ENCODE data around the gene POLD2. TPM values are rescaled to one million over a fixed set of nuclear protein-coding genes. Genes with fewer than 3 reads are reported as not detected.

The POLD2 gene
- total RNA-seq, 1 experiment from 2014 or later, result 154 TPM

DNA sequence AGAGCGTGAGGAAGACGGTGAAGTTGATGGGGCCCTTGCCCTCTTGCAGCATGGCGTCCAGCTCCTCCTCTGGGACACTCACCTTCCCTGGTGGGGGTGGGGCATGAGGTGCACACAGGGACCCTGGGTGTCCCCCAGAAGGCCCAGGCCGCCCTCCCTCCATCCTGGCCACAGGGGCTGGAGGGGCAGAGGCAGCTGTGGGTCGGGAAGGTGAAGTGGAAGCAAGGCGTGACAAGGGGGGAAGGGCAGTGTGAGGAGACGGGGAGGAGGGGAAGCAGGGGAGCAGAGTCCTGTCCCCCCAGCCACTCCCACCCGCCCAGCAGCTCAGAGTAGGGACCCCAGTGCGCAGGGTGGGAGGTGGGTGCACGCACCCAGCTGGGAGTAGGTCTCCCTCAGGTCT is 17.0 kb upstream of the POLD2 start:
- no peak for ATAC-seq
- Mint-ChIP-seq H3K27me3 (ENCODE audit: low read depth) (peaks cover 23% of the 10 kb centered on the region), H3K4me3 (no peak overlapping the region), H3K36me3 (no peaks in the 10 kb centered on the region), H3K4me1 (peaks cover 4% of the 10 kb centered on the region), H3K27ac (no peak overlapping the region), H3K9me3 (no peaks in the 10 kb centered on the region)
- no peak for DNase-seq (ENCODE audit: low spot score)
- POLR2A ChIA-PET, result no interaction called here
- CTCF ChIA-PET, result interaction anchor here (0.7 to 0.9 kb wide), 2 partner anchors 9 to 74 kb away, joined by 3 to 5 read pairs; no protein-coding TSS in a partner anchor
- TF ChIP-seq, protein P1, sequence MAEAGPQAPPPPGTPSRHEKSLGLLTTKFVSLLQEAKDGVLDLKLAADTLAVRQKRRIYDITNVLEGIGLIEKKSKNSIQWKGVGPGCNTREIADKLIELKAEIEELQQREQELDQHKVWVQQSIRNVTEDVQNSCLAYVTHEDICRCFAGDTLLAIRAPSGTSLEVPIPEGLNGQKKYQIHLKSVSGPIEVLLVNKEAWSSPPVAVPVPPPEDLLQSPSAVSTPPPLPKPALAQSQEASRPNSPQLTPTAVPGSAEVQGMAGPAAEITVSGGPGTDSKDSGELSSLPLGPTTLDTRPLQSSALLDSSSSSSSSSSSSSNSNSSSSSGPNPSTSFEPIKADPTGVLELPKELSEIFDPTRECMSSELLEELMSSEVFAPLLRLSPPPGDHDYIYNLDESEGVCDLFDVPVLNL (CRISPR knock-in tag; IDR thresholded peaks at IDR 0.05; ENCODE audit: borderline replicate concordance, low read depth), result no peak

DNA sequence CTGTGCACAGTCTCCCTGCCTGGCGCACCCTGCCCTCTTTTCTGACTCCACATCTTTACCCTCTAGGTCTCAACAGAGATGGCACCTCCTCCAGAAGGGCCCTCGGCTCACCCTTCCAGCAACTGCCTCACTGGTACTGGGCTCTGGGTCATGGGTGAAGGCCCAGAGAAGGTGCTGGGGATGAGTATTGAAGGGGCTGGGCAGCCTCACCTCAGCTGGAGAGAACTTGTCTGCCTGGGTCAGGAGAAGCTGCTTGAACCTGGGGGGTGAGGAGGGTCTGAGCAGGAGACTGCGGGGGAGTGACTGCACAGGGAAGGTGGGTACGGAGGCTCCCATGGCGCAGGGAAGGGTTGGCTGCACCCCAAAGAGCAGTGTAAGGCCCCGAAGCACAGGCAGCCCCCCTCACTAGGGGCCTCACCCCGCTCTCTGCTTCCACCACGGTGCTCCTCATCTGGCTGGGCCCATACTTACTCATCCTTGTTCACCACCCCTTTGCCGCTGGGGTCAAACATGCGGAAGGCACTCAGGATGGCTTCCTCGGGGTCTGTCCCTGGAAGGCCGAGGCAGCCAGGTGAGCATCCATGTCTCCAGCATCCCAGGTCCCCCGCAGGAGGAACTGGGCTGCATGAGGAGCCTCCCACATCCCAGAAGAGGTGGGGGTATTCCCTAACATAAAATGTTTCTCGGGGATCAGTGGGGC is 16.1 kb upstream of the POLD2 start:
- Mint-ChIP-seq H3K4me1 (no peaks in the 10 kb centered on the region), H3K4me3 (no peak overlapping the region), H3K27ac (no peak overlapping the region), H3K9me3 (no peaks in the 10 kb centered on the region), H3K27me3 (ENCODE audit: low read depth) (peaks cover 17% of the 10 kb centered on the region), H3K36me3 (no peaks in the 10 kb centered on the region)
- no peak for DNase-seq (ENCODE audit: low spot score)
- ChIA-PET POLR2A (no interaction called here), CTCF (interaction anchor here (0.9 kb wide), 1 partner anchor 75 kb away, joined by 3 read pairs; no protein-coding TSS in a partner anchor)
- no peak for ATAC-seq
- TF ChIP-seq, protein P2, sequence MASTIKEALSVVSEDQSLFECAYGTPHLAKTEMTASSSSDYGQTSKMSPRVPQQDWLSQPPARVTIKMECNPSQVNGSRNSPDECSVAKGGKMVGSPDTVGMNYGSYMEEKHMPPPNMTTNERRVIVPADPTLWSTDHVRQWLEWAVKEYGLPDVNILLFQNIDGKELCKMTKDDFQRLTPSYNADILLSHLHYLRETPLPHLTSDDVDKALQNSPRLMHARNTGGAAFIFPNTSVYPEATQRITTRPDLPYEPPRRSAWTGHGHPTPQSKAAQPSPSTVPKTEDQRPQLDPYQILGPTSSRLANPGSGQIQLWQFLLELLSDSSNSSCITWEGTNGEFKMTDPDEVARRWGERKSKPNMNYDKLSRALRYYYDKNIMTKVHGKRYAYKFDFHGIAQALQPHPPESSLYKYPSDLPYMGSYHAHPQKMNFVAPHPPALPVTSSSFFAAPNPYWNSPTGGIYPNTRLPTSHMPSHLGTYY (CRISPR knock-in tag; IDR thresholded peaks at IDR 0.05), result no peak

DNA sequence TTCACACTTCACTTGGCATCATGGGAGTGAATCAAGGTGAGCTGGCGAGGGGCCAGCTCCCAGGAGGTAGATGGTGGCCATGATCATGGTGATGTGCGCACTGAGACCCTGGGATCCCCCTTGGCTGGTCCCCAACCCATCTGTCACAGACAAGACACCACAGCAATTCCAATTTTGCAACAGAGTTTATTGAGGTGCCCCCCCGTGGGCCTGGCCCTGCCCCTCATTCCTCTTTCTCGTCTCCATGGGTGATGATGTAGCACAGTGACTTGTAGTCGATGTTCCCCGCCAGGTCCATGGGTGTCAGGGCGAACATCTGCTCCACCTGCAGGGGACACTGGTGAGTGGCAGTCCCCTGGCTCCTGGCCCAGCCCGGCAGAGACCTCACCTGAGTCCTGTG is 15.3 kb upstream of the POLD2 start:
- no peaks in the 10 kb centered on the region for H3K4me1 Mint-ChIP-seq
- H3K4me3 Mint-ChIP-seq, result no peak overlapping the region
- H3K27me3 Mint-ChIP-seq (ENCODE audit: low read depth), result peaks cover 17% of the 10 kb centered on the region
- CTCF ChIA-PET, result interaction anchor here (1.6 kb wide), 1 partner anchor 15 kb away, joined by 5 read pairs; no protein-coding TSS in a partner anchor
- H3K36me3 Mint-ChIP-seq, result no peaks in the 10 kb centered on the region
- H3K9me3 Mint-ChIP-seq, result no peaks in the 10 kb centered on the region
- DNase-seq (ENCODE audit: low spot score) (no peak), ATAC-seq (peak; percentile 58)
- POLR2A ChIA-PET, result no interaction called here
- no peak overlapping the region for H3K27ac Mint-ChIP-seq
- TF ChIP-seq, protein P3, sequence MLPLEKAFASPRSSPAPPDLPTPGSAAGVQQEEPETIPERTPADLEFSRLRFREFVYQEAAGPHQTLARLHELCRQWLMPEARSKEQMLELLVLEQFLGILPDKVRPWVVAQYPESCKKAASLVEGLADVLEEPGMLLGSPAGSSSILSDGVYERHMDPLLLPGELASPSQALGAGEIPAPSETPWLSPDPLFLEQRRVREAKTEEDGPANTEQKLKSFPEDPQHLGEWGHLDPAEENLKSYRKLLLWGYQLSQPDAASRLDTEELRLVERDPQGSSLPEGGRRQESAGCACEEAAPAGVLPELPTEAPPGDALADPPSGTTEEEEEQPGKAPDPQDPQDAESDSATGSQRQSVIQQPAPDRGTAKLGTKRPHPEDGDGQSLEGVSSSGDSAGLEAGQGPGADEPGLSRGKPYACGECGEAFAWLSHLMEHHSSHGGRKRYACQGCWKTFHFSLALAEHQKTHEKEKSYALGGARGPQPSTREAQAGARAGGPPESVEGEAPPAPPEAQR (CRISPR knock-in tag; IDR thresholded peaks at IDR 0.05), result no peak
- TF ChIP-seq KAT7 (CRISPR knock-in tag; IDR thresholded peaks at IDR 0.05; ENCODE audit: borderline replicate concordance), result no peak
- TF ChIP-seq RORB (CRISPR knock-in tag; IDR thresholded peaks at IDR 0.05), result no peak
- no peak for TF ChIP-seq ZNF416 (CRISPR knock-in tag; IDR thresholded peaks at IDR 0.05)
- TF ChIP-seq, protein P4, sequence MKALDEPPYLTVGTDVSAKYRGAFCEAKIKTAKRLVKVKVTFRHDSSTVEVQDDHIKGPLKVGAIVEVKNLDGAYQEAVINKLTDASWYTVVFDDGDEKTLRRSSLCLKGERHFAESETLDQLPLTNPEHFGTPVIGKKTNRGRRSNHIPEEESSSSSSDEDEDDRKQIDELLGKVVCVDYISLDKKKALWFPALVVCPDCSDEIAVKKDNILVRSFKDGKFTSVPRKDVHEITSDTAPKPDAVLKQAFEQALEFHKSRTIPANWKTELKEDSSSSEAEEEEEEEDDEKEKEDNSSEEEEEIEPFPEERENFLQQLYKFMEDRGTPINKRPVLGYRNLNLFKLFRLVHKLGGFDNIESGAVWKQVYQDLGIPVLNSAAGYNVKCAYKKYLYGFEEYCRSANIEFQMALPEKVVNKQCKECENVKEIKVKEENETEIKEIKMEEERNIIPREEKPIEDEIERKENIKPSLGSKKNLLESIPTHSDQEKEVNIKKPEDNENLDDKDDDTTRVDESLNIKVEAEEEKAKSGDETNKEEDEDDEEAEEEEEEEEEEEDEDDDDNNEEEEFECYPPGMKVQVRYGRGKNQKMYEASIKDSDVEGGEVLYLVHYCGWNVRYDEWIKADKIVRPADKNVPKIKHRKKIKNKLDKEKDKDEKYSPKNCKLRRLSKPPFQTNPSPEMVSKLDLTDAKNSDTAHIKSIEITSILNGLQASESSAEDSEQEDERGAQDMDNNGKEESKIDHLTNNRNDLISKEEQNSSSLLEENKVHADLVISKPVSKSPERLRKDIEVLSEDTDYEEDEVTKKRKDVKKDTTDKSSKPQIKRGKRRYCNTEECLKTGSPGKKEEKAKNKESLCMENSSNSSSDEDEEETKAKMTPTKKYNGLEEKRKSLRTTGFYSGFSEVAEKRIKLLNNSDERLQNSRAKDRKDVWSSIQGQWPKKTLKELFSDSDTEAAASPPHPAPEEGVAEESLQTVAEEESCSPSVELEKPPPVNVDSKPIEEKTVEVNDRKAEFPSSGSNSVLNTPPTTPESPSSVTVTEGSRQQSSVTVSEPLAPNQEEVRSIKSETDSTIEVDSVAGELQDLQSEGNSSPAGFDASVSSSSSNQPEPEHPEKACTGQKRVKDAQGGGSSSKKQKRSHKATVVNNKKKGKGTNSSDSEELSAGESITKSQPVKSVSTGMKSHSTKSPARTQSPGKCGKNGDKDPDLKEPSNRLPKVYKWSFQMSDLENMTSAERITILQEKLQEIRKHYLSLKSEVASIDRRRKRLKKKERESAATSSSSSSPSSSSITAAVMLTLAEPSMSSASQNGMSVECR (CRISPR knock-in tag; IDR thresholded peaks at IDR 0.05; ENCODE audit: borderline replicate concordance), result no peak
- TF ChIP-seq, protein P5, sequence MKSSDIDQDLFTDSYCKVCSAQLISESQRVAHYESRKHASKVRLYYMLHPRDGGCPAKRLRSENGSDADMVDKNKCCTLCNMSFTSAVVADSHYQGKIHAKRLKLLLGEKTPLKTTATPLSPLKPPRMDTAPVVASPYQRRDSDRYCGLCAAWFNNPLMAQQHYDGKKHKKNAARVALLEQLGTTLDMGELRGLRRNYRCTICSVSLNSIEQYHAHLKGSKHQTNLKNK (CRISPR knock-in tag; IDR thresholded peaks at IDR 0.05), result no peak
- no peak for TF ChIP-seq FOXJ3 (CRISPR knock-in tag; IDR thresholded peaks at IDR 0.05; ENCODE audit: borderline replicate concordance)
- no peak for TF ChIP-seq ZNF317 (CRISPR knock-in tag; IDR thresholded peaks at IDR 0.05; ENCODE audit: borderline replicate concordance, low read depth)
- no peak for TF ChIP-seq TEAD4 (CRISPR knock-in tag; IDR thresholded peaks at IDR 0.05)
- no peak for TF ChIP-seq ZNF423 (CRISPR knock-in tag; IDR thresholded peaks at IDR 0.05)
- no peak for TF ChIP-seq ZBTB21 (CRISPR knock-in tag; IDR thresholded peaks at IDR 0.05; ENCODE audit: borderline replicate concordance)
- TF ChIP-seq, protein P6, sequence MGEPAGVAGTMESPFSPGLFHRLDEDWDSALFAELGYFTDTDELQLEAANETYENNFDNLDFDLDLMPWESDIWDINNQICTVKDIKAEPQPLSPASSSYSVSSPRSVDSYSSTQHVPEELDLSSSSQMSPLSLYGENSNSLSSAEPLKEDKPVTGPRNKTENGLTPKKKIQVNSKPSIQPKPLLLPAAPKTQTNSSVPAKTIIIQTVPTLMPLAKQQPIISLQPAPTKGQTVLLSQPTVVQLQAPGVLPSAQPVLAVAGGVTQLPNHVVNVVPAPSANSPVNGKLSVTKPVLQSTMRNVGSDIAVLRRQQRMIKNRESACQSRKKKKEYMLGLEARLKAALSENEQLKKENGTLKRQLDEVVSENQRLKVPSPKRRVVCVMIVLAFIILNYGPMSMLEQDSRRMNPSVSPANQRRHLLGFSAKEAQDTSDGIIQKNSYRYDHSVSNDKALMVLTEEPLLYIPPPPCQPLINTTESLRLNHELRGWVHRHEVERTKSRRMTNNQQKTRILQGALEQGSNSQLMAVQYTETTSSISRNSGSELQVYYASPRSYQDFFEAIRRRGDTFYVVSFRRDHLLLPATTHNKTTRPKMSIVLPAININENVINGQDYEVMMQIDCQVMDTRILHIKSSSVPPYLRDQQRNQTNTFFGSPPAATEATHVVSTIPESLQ (CRISPR knock-in tag; IDR thresholded peaks at IDR 0.05), result no peak
- TF ChIP-seq, protein P7, sequence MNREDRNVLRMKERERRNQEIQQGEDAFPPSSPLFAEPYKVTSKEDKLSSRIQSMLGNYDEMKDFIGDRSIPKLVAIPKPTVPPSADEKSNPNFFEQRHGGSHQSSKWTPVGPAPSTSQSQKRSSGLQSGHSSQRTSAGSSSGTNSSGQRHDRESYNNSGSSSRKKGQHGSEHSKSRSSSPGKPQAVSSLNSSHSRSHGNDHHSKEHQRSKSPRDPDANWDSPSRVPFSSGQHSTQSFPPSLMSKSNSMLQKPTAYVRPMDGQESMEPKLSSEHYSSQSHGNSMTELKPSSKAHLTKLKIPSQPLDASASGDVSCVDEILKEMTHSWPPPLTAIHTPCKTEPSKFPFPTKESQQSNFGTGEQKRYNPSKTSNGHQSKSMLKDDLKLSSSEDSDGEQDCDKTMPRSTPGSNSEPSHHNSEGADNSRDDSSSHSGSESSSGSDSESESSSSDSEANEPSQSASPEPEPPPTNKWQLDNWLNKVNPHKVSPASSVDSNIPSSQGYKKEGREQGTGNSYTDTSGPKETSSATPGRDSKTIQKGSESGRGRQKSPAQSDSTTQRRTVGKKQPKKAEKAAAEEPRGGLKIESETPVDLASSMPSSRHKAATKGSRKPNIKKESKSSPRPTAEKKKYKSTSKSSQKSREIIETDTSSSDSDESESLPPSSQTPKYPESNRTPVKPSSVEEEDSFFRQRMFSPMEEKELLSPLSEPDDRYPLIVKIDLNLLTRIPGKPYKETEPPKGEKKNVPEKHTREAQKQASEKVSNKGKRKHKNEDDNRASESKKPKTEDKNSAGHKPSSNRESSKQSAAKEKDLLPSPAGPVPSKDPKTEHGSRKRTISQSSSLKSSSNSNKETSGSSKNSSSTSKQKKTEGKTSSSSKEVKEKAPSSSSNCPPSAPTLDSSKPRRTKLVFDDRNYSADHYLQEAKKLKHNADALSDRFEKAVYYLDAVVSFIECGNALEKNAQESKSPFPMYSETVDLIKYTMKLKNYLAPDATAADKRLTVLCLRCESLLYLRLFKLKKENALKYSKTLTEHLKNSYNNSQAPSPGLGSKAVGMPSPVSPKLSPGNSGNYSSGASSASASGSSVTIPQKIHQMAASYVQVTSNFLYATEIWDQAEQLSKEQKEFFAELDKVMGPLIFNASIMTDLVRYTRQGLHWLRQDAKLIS (CRISPR knock-in tag; IDR thresholded peaks at IDR 0.05; ENCODE audit: borderline replicate concordance), result no peak

Measured in WTC11 (cell line).